ENCODE results near the gene CD79B. TPM values are rescaled to one million over a fixed set of nuclear protein-coding genes. Genes with fewer than 3 reads are reported as not detected.

Gene CD79B
- 1 to 10 TPM; 4.8 to 7.5 TPM for total RNA-seq
- long read RNA-seq, partial matches to known transcripts: 1 of 2 reads
- long read RNA-seq, other reads (novel, unspliced or antisense): 0 of 2 reads

- DNase-seq (no peak), ATAC-seq (no peak)
- intact Hi-C loops (cut with DNase I): no loop called here
Measured at GRCh38 chr17:63931981-63932561, at the start of gene CD79B. Gene CD79B (minus strand): TSS chr17:63932331. CDS start chr17:63932261, 70 bp downstream.

- no peak for DNase-seq
- intact Hi-C loops (cut with DNase I): no loop called here
- ATAC-seq: no peak
Measured at GRCh38 chr17:63978272-63979200, 46.4 kb upstream of the CD79B start.

GRCh38 chr17:63976702-63977101 lies 44.6 kb upstream of the CD79B start:
- intact Hi-C loops (cut with DNase I): no loop called here

GRCh38 chr17:63975541-63976092 lies 43.5 kb upstream of the CD79B start:
- intact Hi-C loops (cut with DNase I): no loop called here
- ATAC-seq: no peak
- DNase-seq: no peak

More at GRCh38 chr17:63976702-63977101, 44.6 kb upstream of the CD79B start:
- DNase-seq: no peak
- ATAC-seq: no peak

DNA sequence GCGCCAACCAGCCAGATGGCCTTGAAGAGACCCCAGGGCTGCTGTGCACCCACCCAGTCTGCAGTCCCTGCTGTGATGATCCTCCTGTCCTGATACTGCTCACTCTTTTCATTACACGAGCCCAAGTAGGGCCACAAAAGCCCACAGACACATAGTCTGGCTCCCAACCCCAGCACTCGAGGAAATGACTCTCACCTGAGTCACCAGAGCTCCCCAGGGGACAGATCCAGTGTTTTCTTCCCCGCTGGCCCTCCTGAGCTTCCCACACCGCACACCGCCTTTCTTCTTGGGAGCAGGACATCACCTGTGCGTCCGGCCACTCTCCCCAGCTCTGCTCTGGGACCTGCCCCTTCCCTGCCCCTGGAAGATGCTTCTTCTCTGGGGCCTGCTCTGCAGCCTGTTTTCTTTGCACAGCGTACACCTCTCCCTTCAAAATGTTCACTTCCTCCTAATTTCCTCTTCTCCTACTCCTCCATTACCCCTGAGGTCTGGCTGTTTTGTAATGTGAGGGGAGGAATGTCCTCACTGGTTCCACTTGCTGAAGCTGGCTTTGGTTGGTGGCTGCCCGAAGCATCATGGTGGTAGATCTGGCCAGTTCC lies 42.6 kb upstream of the CD79B start:
- ATAC-seq (no peak), DNase-seq (no peak)
- intact Hi-C loops (cut with DNase I): no loop called here

GRCh38 chr17:63973930-63974593 lies 41.9 kb upstream of the CD79B start:
- DNase-seq (no peak), ATAC-seq (no peak)
- intact Hi-C loops (cut with DNase I): no loop called here

DNA sequence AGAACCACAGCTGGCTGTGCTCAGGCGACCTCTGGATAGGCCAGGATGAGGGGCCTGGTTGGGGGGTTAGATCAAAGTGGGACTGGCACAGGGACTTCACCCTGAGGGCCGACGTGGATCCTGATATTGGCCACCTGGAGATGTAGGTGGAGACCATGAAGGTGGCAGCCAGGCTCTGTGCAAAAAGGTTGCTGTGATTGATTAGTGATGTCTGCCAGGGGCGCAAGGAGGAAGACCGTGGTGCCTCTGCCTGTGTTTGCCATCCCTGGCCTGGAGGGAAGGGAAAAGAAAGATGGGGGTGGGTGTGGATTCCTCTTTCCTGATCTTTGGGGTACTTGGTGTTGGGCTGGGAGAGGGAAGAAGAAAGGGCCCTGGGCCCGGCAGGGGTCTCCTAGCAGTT lies 41.1 kb upstream of the CD79B start:
- ATAC-seq (no peak), DNase-seq (no peak)
- intact Hi-C loops (cut with DNase I): no loop called here

GRCh38 chr17:63972796-63973195 lies 40.7 kb upstream of the CD79B start, which contains the start of gene SCN4A:
Gene SCN4A (minus strand): TSS chr17:63972918. CDS start chr17:63972841, 77 bp downstream.
- no peak for DNase-seq
- ATAC-seq: no peak
- intact Hi-C loops (cut with DNase I): no loop called here

- intact Hi-C loops (cut with DNase I): no loop called here
- ATAC-seq (no peak), DNase-seq (no peak)
Measured at GRCh38 chr17:63969278-63969677, 37.1 kb upstream of the CD79B start.

DNA sequence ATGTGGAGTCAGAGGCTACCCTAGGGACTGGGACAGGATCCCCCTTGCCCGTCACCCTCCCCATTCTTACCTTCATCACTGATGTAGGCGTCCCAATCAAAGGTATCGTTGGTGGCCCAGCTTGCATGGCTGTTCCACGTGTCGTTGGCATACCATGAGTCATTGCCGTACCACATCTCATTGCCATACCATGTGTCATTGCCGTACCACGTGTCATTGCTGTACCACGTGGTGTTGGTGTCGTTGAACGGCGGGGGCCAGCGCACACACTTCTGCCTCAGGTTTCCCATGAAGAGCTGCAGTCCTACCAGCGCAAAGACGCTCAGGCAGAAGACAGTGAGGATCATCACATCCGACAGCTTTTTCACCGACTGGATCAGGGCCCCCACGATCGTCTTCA lies 35.8 kb upstream of the CD79B start:
- intact Hi-C loops (cut with DNase I): no loop called here
- ATAC-seq (no peak), DNase-seq (no peak)

- intact Hi-C loops (cut with DNase I): no loop called here
- DNase-seq (no peak), ATAC-seq (no peak)
Measured at GRCh38 chr17:63966646-63967264, 34.6 kb upstream of the CD79B start.

GRCh38 chr17:63963123-63963522 lies 31.0 kb upstream of the CD79B start:
- ATAC-seq (peak; percentile 26 to 67), DNase-seq (peak; percentile 60)
- intact Hi-C loops (cut with DNase I): no loop called here

- intact Hi-C loops (cut with DNase I): no loop called here
- ATAC-seq: no peak
Measured at GRCh38 chr17:63962298-63962744, 30.2 kb upstream of the CD79B start.

DNA sequence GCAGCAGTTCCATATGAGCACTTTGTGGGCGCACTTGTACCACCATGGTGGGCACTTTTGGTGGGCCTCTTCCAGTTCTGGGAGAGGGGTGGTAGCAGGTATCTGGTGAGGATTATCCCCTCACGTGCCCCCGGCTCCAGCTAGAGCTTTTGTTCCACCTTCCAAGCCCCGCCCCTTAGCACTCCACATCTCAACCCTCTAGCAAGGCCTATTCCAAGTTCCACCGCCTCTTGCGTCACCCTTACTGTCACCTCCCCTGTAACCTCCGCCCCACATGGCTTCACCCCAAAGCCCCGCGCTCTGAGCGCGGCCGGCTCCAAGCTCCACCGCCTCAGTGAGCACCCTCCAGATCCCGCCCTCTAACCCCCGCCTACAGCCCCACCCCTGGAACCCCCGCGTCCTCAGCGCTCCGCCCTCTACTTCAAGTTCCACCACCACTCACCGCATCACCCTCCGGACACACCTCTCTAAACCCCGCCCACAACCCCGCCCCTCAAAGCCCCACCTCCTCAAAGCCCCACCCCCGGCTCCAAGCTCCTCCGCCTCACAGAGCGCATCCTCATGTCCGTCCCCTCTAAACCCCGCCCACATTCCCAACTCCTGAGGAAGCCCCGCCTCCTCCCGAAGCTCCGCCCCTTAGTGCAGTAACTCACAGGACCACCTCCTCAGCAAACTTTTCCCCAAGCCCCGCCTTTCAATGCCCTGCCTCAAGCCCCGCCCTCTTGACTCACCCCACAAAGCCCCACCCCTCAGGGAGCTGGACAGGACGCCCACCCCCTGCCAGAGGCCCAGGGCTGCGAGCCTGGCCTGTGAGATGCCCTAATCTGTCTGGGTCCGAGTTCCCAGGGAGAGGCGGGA lies 29.5 kb upstream of the CD79B start:
- DNase-seq (peak; percentile 88), ATAC-seq (peak; percentile 77 to 85)
- intact Hi-C loops (cut with DNase I): no loop called here

More at GRCh38 chr17:63962298-63962744, 30.2 kb upstream of the CD79B start:
- no peak for DNase-seq

GRCh38 chr17:63960430-63960829 lies 28.3 kb upstream of the CD79B start:
- intact Hi-C loops (cut with DNase I): no loop called here
- no peak for ATAC-seq
- no peak for DNase-seq

DNA sequence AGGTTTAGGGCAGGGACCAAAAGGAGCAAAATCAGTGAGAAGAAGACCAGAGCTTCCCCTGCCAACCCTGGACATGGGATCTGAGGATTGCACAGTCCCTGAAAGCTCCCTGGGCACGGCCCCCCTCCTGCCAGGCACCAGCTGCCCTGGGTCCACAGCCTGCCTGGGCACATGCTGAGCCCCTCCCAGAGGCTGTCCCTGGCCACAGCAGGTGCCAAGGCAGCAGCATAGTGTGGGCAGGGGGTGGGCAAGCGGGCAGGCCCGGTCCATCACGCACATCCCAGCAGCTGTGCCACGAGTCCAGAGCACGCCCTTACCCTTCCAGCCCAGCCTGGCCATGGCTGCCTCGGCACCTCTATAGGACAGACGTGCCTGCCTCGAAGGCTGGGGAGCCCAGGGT lies 27.9 kb upstream of the CD79B start:
- intact Hi-C loops (cut with DNase I): no loop called here
- no peak for DNase-seq
- no peak for ATAC-seq

DNA sequence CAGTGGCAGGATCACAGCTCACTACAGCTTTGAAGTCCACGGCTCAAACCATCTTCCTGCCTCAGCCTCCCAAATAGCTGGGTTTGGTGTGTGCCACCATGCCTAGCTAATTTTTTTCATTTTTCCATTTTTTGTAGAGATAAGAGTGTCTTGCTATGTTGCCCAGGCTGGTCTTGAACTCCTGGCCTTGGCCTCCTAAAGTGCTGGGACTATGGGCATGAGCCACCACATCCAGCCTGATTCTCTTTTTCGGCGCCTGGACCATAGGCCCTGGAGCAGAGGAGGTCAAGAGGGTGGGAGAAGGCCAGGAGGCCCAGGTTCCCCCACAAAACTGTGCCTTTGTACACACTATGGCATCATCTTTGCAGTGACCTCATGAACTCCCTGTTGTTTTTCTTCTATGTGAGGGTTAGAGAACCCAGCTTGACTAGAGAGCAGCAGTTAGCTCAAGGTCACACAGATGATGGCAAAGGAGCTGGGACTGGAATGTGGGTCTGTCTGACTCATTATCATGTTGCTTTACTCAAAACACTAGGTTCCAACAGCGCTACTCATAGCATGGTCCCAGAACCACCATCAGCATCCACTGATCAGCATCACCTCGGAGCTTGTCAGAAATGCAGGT lies 24.3 kb upstream of the CD79B start:
- ATAC-seq (no peak), DNase-seq (no peak)
- intact Hi-C loops (cut with DNase I): no loop called here

Measured in left cardiac atrium (tissue), 4 donors.